Lung (tissue), 12 donors: ENCODE measurements around the gene ARPC1A. TPM values are rescaled to one million over a fixed set of nuclear protein-coding genes. Genes with fewer than 3 reads are reported as not detected.

Source experiments
- ATAC-seq: fragments of 200-7000 bp; cut with Tn5 transposase; one replicate; pipeline ENCODE4 v1.9.1; 2020; ENCODE audit warnings: moderate number of reproducible peaks; ENCODE audit not compliant: insufficient read depth, low FRiP score
- DNase-seq, 3 donors: peaks; one replicate each; pipeline ENCODE4 v3.0.0-alpha.2; 2013 to 2017
- H3K27ac ChIP-seq, 2 donors: one replicate each; pipeline ENCODE4 v1.5.1; 2013; ENCODE audit warnings: mild to moderate bottlenecking in 2 of 2, moderate library complexity in 2 of 2, control low read depth in 1 of 2, inconsistent platforms in 1 of 2, low read depth in 1 of 2, low read length in 1 of 2
- H3K27me3 ChIP-seq, 3 donors: one replicate each; pipeline ENCODE4 v1.5.1; 2013; ENCODE audit warnings: low read length in 2 of 3; ENCODE audit not compliant: control insufficient read depth in 3 of 3, insufficient read depth in 3 of 3
- H3K36me3 ChIP-seq, 4 donors: one replicate each; pipeline ENCODE4 v1.5.1; 2013; ENCODE audit warnings: low read length in 4 of 4, mild to moderate bottlenecking in 1 of 4, moderate library complexity in 1 of 4; ENCODE audit not compliant: control insufficient read depth in 4 of 4, insufficient read depth in 4 of 4
- H3K4me1 ChIP-seq, 5 donors: one replicate each; pipeline ENCODE4 v1.5.1; 2013; ENCODE audit warnings: low read length in 5 of 5, mild to moderate bottlenecking in 2 of 5, moderate library complexity in 1 of 5; ENCODE audit not compliant: control insufficient read depth in 5 of 5, insufficient read depth in 5 of 5
- H3K4me3 ChIP-seq: one replicate; pipeline ENCODE4 v1.5.1; 2013; ENCODE audit warnings: mild to moderate bottlenecking, control low read depth, moderate library complexity
- H3K9ac ChIP-seq, 2 donors: one replicate each; pipeline ENCODE4 v1.5.1; 2013; ENCODE audit warnings: low read length in 2 of 2, control low read depth in 1 of 2; ENCODE audit not compliant: insufficient read depth in 1 of 2
- H3K9me3 ChIP-seq, 4 donors: one replicate each; pipeline ENCODE4 v1.5.1; 2013; ENCODE audit warnings: low read length in 3 of 4, mild to moderate bottlenecking in 1 of 4, moderate library complexity in 1 of 4; ENCODE audit not compliant: control insufficient read depth in 4 of 4, insufficient read depth in 3 of 4
- CTCF ChIP-seq: IDR thresholded peaks from 2 replicates; pipeline ENCODE4 v1.5.1; 2012; ENCODE audit warnings: mild to moderate bottlenecking; ENCODE audit errors: control extremely low read depth, extremely low read depth
- WGBS, 2 donors: extraction: QIAGEN DNeasy Blood & Tissue Kit; methylation state at CpG; one replicate each; pipeline ENCODE4 v1.1.7; 2013; 5-methylcytosine and 5-hydroxymethylcytosine counted together
- polyA plus RNA-seq, 2 donors: library from polyadenylated mRNA; stranded (reverse); fragments of 200-250 nt; gene quantifications; one replicate each; pipeline ENCODE4 v1.2.1, GENCODE V29; 2013
- total RNA-seq, 2 donors: library from RNA; depleted of rRNA in 1 of 2; stranded (reverse); fragments of >200 nt in 1 of 2; gene quantifications; one replicate each; pipeline ENCODE4 v1.2.1, GENCODE V29; 2014 to 2021
- donor health status: control.
- donor health status: control.
- donor health status: Bipolar disorder and iron deficiency.
- donor health status: healthy.
- donor health status: DM: yes; HTN: yes; CAD: no.

The ARPC1A gene
- total and polyA plus RNA-seq, 4 donors: 71.3 to 212 (median 120) TPM

GRCh38 chr7:99404235-99404976, 78.7 kb downstream of the ARPC1A start:
- 88 to 90% methylated on average over 18 of the region's 18 CpGs for WGBS, 2 donors
- Histone ChIP-seq H3K36me3 (peaks cover 20 to 37% (median 29%) of the 10 kb centered on the region in 4 donors), H3K27me3 (no peaks in the 10 kb centered on the region), H3K4me3 (no peak overlapping the region), H3K4me1 (peaks cover 0 to 14% (median 7%) of the 10 kb centered on the region in 5 donors), H3K9me3 (no peaks in the 10 kb centered on the region), H3K9ac (no peak overlapping the region), H3K27ac (no peak overlapping the region)
- DNase-seq (no peak), ATAC-seq (no peak)
- no peak for TF ChIP-seq CTCF

GRCh38 chr7:99404977-99405320, 79.3 kb downstream of the ARPC1A start:
- H3K4me3 ChIP-seq: no peak overlapping the region
- H3K9ac ChIP-seq: no peak overlapping the region
- ATAC-seq (no peak), DNase-seq (no peak)
- no peak overlapping the region for H3K27ac ChIP-seq
- H3K36me3 ChIP-seq: peaks cover 20 to 33% (median 26%) of the 10 kb centered on the region in 4 donors
- no peaks in the 10 kb centered on the region for H3K9me3 ChIP-seq
- no peak for TF ChIP-seq CTCF
- WGBS, 2 donors: 94 to 95% methylated on average over 10 of the region's 10 CpGs
- H3K4me1 ChIP-seq: peaks cover 0 to 18% (median 10%) of the 10 kb centered on the region in 5 donors
- H3K27me3 ChIP-seq: no peaks in the 10 kb centered on the region

GRCh38 chr7:99406557-99406956, 80.9 kb downstream of the ARPC1A start:
- no peak for TF ChIP-seq CTCF
- Histone ChIP-seq H3K9me3 (no peaks in the 10 kb centered on the region), H3K36me3 (peaks cover 18 to 31% (median 25%) of the 10 kb centered on the region in 4 donors), H3K4me1 (peaks cover 0 to 23% (median 12%) of the 10 kb centered on the region in 5 donors), H3K27me3 (no peaks in the 10 kb centered on the region), H3K27ac (no peak overlapping the region), H3K4me3 (no peak overlapping the region), H3K9ac (no peak overlapping the region)
- WGBS, 2 donors: 53 to 75% methylated on average over 1 of the region's 1 CpG
- no peak for DNase-seq
- ATAC-seq: no peak
